GM18526 (cell line): ENCODE data around the gene OPHN1.

Source experiments
- POLR2A ChIP-seq: IDR thresholded peaks from 3 replicates; pipeline ENCODE4 v1.6.1; 2011; ENCODE audit not compliant: insufficient read length; ENCODE audit errors: extremely low read depth

Gene OPHN1

GRCh38 chrX:68396953-68397352 lies 36.3 kb downstream of the OPHN1 start:
- no peak for TF ChIP-seq POLR2A

GRCh38 chrX:68387776-68388175 lies 45.5 kb downstream of the OPHN1 start:
- no peak for TF ChIP-seq POLR2A

GRCh38 chrX:68383540-68383939 lies 49.8 kb downstream of the OPHN1 start:
- TF ChIP-seq POLR2A: no peak

GRCh38 chrX:68376373-68376772 lies 56.9 kb downstream of the OPHN1 start:
- TF ChIP-seq POLR2A: no peak

GRCh38 chrX:68375803-68376202 lies 57.5 kb downstream of the OPHN1 start:
- no peak for TF ChIP-seq POLR2A

GRCh38 chrX:68372665-68373064 lies 60.6 kb downstream of the OPHN1 start:
- TF ChIP-seq POLR2A: no peak

GRCh38 chrX:68369559-68369958 lies 63.7 kb downstream of the OPHN1 start:
- no peak for TF ChIP-seq POLR2A

- no peak for TF ChIP-seq POLR2A
Measured at GRCh38 chrX:68365341-68365740, 68.0 kb downstream of the OPHN1 start.

GRCh38 chrX:68363984-68364383 lies 69.3 kb downstream of the OPHN1 start:
- no peak for TF ChIP-seq POLR2A

- TF ChIP-seq POLR2A: no peak
Measured at GRCh38 chrX:68358679-68359078, 74.6 kb downstream of the OPHN1 start.

- no peak for TF ChIP-seq POLR2A
Measured at GRCh38 chrX:68355629-68355920, 77.7 kb downstream of the OPHN1 start.

- TF ChIP-seq POLR2A: no peak
Measured at GRCh38 chrX:68354879-68355628, 78.2 kb downstream of the OPHN1 start.

- no peak for TF ChIP-seq POLR2A
Measured at GRCh38 chrX:68345025-68345424, 88.3 kb downstream of the OPHN1 start.

- no peak for TF ChIP-seq POLR2A
Measured at GRCh38 chrX:68343551-68343950, 89.7 kb downstream of the OPHN1 start.

- no peak for TF ChIP-seq POLR2A
Measured at GRCh38 chrX:68332201-68332731, 101.0 kb downstream of the OPHN1 start.

- TF ChIP-seq POLR2A: no peak
Measured at GRCh38 chrX:68307769-68308168, 125.5 kb downstream of the OPHN1 start.

- no peak for TF ChIP-seq POLR2A
Measured at GRCh38 chrX:68304602-68305001, 128.7 kb downstream of the OPHN1 start.
